Measurements from ENCODE around the gene PACS1.

PACS1 gene

GRCh38 chr11:66192181-66192863 lies 122.2 kb downstream of the PACS1 start:
- no peak overlapping the region for H3K4me3 ChIP-seq (ENCODE audit: low read length)
- H3K9ac ChIP-seq (ENCODE audit: low read length): no peak overlapping the region
- no peaks in the 10 kb centered on the region for H3K4me1 ChIP-seq (ENCODE audit: low read length)
- no peaks in the 10 kb centered on the region for H3K79me2 ChIP-seq (ENCODE audit: low read length)
- H3K4me2 ChIP-seq (ENCODE audit: low read length): no peak overlapping the region
- no peak overlapping the region for H2AFZ ChIP-seq (ENCODE audit: low read depth, low read length)
- no peaks in the 10 kb centered on the region for H3K27me3 ChIP-seq (ENCODE audit: low read depth, low read length)
- H4K20me1 ChIP-seq (ENCODE audit: insufficient read depth, low read length): no peaks in the 10 kb centered on the region
- no peaks in the 10 kb centered on the region for H3K36me3 ChIP-seq (replicated peaks; ENCODE audit: low read depth, low read length)
- no peaks in the 10 kb centered on the region for H3K9me3 ChIP-seq (ENCODE audit: insufficient read depth, low read length)
- TF ChIP-seq CTCF (IDR thresholded peaks at IDR 0.05; ENCODE audit: low read depth, low read length) (no peak), EZH2phosphoT487 (IDR thresholded peaks at IDR 0.05; ENCODE audit: low read depth) (no peak)
- H3K27ac ChIP-seq (ENCODE audit: low read length): no peak overlapping the region

- H2AFZ ChIP-seq (ENCODE audit: low read depth, low read length): no peak overlapping the region
- no peaks in the 10 kb centered on the region for H3K9me3 ChIP-seq (ENCODE audit: insufficient read depth, low read length)
- H3K36me3 ChIP-seq (replicated peaks; ENCODE audit: low read depth, low read length): no peaks in the 10 kb centered on the region
- no peaks in the 10 kb centered on the region for H4K20me1 ChIP-seq (ENCODE audit: insufficient read depth, low read length)
- H3K4me3 ChIP-seq (ENCODE audit: low read length): no peak overlapping the region
- H3K27ac ChIP-seq (ENCODE audit: low read length): no peak overlapping the region
- H3K9ac ChIP-seq (ENCODE audit: low read length): no peak overlapping the region
- H3K27me3 ChIP-seq (ENCODE audit: low read depth, low read length): no peaks in the 10 kb centered on the region
- no peak overlapping the region for H3K4me2 ChIP-seq (ENCODE audit: low read length)
- TF ChIP-seq CTCF (IDR thresholded peaks at IDR 0.05; ENCODE audit: low read depth, low read length): no peak
- no peaks in the 10 kb centered on the region for H3K79me2 ChIP-seq (ENCODE audit: low read length)
- no peaks in the 10 kb centered on the region for H3K4me1 ChIP-seq (ENCODE audit: low read length)
Observed at GRCh38 chr11:66194391-66194790, 124.3 kb downstream of the PACS1 start.

DNA sequence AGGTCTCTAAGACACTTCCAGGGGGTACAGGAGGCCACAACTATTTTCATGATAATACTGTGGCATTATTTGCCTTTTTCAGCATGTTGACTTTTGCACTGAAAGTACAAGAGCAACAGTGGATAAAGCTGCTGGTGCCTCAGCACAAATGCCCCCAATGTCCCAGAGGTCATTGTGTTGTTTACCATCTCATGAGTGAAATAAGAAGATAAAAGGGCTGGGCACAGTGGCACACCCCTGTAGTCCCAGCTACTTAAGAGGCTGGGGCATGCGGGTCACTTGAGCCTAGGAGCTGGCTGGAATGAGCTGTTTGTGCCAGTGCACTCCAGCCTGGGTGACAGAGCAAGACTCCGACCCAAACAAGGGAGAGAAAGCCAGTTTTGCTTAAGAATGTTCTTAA lies 125.8 kb downstream of the PACS1 start:
- H3K4me2 ChIP-seq (ENCODE audit: low read length): no peak overlapping the region
- H4K20me1 ChIP-seq (ENCODE audit: insufficient read depth, low read length): no peaks in the 10 kb centered on the region
- no peaks in the 10 kb centered on the region for H3K9me3 ChIP-seq (ENCODE audit: insufficient read depth, low read length)
- H3K79me2 ChIP-seq (ENCODE audit: low read length): no peaks in the 10 kb centered on the region
- no peak overlapping the region for H3K27ac ChIP-seq (ENCODE audit: low read length)
- no peak overlapping the region for H2AFZ ChIP-seq (ENCODE audit: low read depth, low read length)
- no peak overlapping the region for H3K9ac ChIP-seq (ENCODE audit: low read length)
- TF ChIP-seq CTCF (IDR thresholded peaks at IDR 0.05; ENCODE audit: low read depth, low read length) (no peak), EZH2phosphoT487 (IDR thresholded peaks at IDR 0.05; ENCODE audit: low read depth) (no peak)
- H3K27me3 ChIP-seq (ENCODE audit: low read depth, low read length): no peaks in the 10 kb centered on the region
- H3K4me1 ChIP-seq (ENCODE audit: low read length): no peaks in the 10 kb centered on the region
- H3K36me3 ChIP-seq (replicated peaks; ENCODE audit: low read depth, low read length): no peaks in the 10 kb centered on the region
- H3K4me3 ChIP-seq (ENCODE audit: low read length): no peak overlapping the region

- Histone ChIP-seq H3K9ac (ENCODE audit: low read length) (no peak overlapping the region), H3K27ac (ENCODE audit: low read length) (no peak overlapping the region), H3K4me1 (ENCODE audit: low read length) (no peaks in the 10 kb centered on the region), H3K27me3 (ENCODE audit: low read depth, low read length) (no peaks in the 10 kb centered on the region), H4K20me1 (ENCODE audit: insufficient read depth, low read length) (no peaks in the 10 kb centered on the region), H3K79me2 (ENCODE audit: low read length) (no peaks in the 10 kb centered on the region), H3K4me2 (ENCODE audit: low read length) (no peak overlapping the region), H2AFZ (ENCODE audit: low read depth, low read length) (no peak overlapping the region), H3K9me3 (ENCODE audit: insufficient read depth, low read length) (no peaks in the 10 kb centered on the region), H3K36me3 (replicated peaks; ENCODE audit: low read depth, low read length) (no peaks in the 10 kb centered on the region), H3K4me3 (ENCODE audit: low read length) (no peak overlapping the region)
- TF ChIP-seq CTCF (IDR thresholded peaks at IDR 0.05; ENCODE audit: low read depth, low read length) (no peak), EZH2phosphoT487 (IDR thresholded peaks at IDR 0.05; ENCODE audit: low read depth) (no peak)
Observed at GRCh38 chr11:66203847-66204246, 133.8 kb downstream of the PACS1 start.
